CD4-positive, CD25-positive, alpha-beta regulatory T cell (primary cell): Measurements from ENCODE around the gene NFIC. TPM values are rescaled to one million over a fixed set of nuclear protein-coding genes. Genes with fewer than 3 reads are reported as not detected.
"Not testable (repeated sequence)": the region's sequence is repeated elsewhere in the genome, so short reads cannot be mapped to it uniquely, and the experiment has no call there.

Source experiments
- ATAC-seq, 2 donors: fragments of 150-1000 bp; cut with Tn5 transposase; one replicate each; pipeline ENCODE4 v1.10.0; 2021; ENCODE audit warnings: low read depth in 2 of 2, moderate number of reproducible peaks in 2 of 2, moderate library complexity in 1 of 2
- DNase-seq, 3 donors: peaks; one replicate each; pipeline versions ENCODE4 v3.0.0 to v3.0.0-alpha.2; 2012 to 2022; ENCODE audit warnings: mixed read lengths in 1 of 3
- H3K27ac ChIP-seq: one replicate; pipeline ENCODE4 v1.7.0; 2013; ENCODE audit warnings: mild to moderate bottlenecking, low read length; ENCODE audit not compliant: insufficient read depth, poor library complexity, severe bottlenecking
- H3K27me3 ChIP-seq: one replicate; pipeline ENCODE4 v1.7.0; 2013; ENCODE audit warnings: low read length; ENCODE audit not compliant: control insufficient read depth, insufficient read depth
- H3K36me3 ChIP-seq: one replicate; pipeline ENCODE4 v1.7.0; 2013; ENCODE audit warnings: mild to moderate bottlenecking, low read length, moderate library complexity; ENCODE audit not compliant: control insufficient read depth, insufficient read depth
- H3K4me1 ChIP-seq: 2 replicates; pipeline ENCODE4 v1.7.0; 2013; ENCODE audit warnings: mild to moderate bottlenecking, low read length; ENCODE audit not compliant: insufficient read depth, control insufficient read depth, poor library complexity, severe bottlenecking
- H3K4me3 ChIP-seq: one replicate; pipeline ENCODE4 v1.7.0; 2013; ENCODE audit warnings: low read depth, mild to moderate bottlenecking, low read length, moderate library complexity
- H3K9me3 ChIP-seq, 2 experiments: 1 replicate in 1 of 2; 2 replicates in 1 of 2; pipeline ENCODE4 v1.7.0; 2013; ENCODE audit warnings: low read length in 2 of 2, mild to moderate bottlenecking in 1 of 2, moderate library complexity in 1 of 2; ENCODE audit not compliant: control insufficient read depth in 2 of 2
- H3K27ac Mint-ChIP-seq, 3 donors: one replicate each; pipeline ENCODE4 v1.8.0; 2020 to 2022; ENCODE audit warnings: mild to moderate bottlenecking in 3 of 3, mixed read lengths in 3 of 3, moderate library complexity in 2 of 3
- H3K27me3 Mint-ChIP-seq: one replicate; pipeline ENCODE4 v1.8.0; 2022; ENCODE audit warnings: mild to moderate bottlenecking, mixed read lengths
- H3K36me3 Mint-ChIP-seq: one replicate; pipeline ENCODE4 v1.8.0; 2020; ENCODE audit warnings: mixed read lengths
- H3K4me1 Mint-ChIP-seq, 4 donors: one replicate each; pipeline ENCODE4 v1.8.0; 2020 to 2022; ENCODE audit warnings: mixed read lengths in 4 of 4, mild to moderate bottlenecking in 1 of 4
- H3K4me3 Mint-ChIP-seq, 4 donors: one replicate each; pipeline ENCODE4 v1.8.0; 2020 to 2022; ENCODE audit warnings: mild to moderate bottlenecking in 4 of 4, mixed read lengths in 4 of 4, moderate library complexity in 3 of 4
- H3K9me3 Mint-ChIP-seq, 7 donors: one replicate each; pipeline ENCODE4 v1.8.0; 2020 to 2022; ENCODE audit warnings: mixed read lengths in 7 of 7, mild to moderate bottlenecking in 3 of 7, moderate library complexity in 2 of 7
- polyA plus RNA-seq, 4 donors: library from polyadenylated mRNA; unstranded; fragments of 300-500 nt; fragmentation: Illumina TruSeq; gene quantifications; one replicate each; pipeline ENCODE4 v1.2.3, GENCODE V29; 2021
- total RNA-seq: library from RNA; stranded (reverse); gene quantifications from one replicate; pipeline ENCODE4 v1.2.3, GENCODE V29; 2022

NFIC gene
- total and polyA plus RNA-seq, 5 donors from 2014 or later = 3.7 to 17.8 (median 4.2) TPM

- no peaks in the 10 kb centered on the region for H3K36me3 Mint-ChIP-seq
- Histone ChIP-seq H3K4me1 (no peaks in the 10 kb centered on the region), H3K4me3 (no peak overlapping the region), H3K27ac (no peak overlapping the region), H3K36me3 (no peaks in the 10 kb centered on the region), H3K27me3 (no peaks in the 10 kb centered on the region), H3K9me3 (no peaks in the 10 kb centered on the region)
- H3K4me1 Mint-ChIP-seq = peaks cover 0 to 16% (median 3%) of the 10 kb centered on the region in 4 donors
- H3K27ac Mint-ChIP-seq = no peak overlapping the region
- H3K9me3 Mint-ChIP-seq = no peaks in the 10 kb centered on the region
- DNase-seq (no peak), ATAC-seq (no peak)
- no peak overlapping the region for H3K4me3 Mint-ChIP-seq
- peaks cover 5% of the 10 kb centered on the region for H3K27me3 Mint-ChIP-seq
These were observed 9.1 kb downstream of the NFIC start for GRCh38 chr19:3375221-3376090.

GRCh38 chr19:3376091-3376455 is 9.7 kb downstream of the NFIC start:
- H3K4me3 ChIP-seq, H3K36me3 Mint-ChIP-seq: not testable (repeated sequence)

GRCh38 chr19:3378352-3379150 is 12.2 kb downstream of the NFIC start:
- no peak overlapping the region for H3K4me3 Mint-ChIP-seq
- H3K4me1 ChIP-seq = no peaks in the 10 kb centered on the region
- H3K36me3 ChIP-seq = peaks cover 4% of the 10 kb centered on the region
- H3K27me3 ChIP-seq = no peaks in the 10 kb centered on the region
- ATAC-seq (no peak), DNase-seq (no peak)
- no peak overlapping the region for H3K27ac ChIP-seq
- no peaks in the 10 kb centered on the region for H3K9me3 ChIP-seq
- no peak overlapping the region for H3K4me3 ChIP-seq
- H3K27ac Mint-ChIP-seq = no peak overlapping the region
- no peaks in the 10 kb centered on the region for H3K9me3 Mint-ChIP-seq
- H3K4me1 Mint-ChIP-seq = peaks cover 0 to 14% (median 4%) of the 10 kb centered on the region in 4 donors
- peaks cover 8% of the 10 kb centered on the region for H3K36me3 Mint-ChIP-seq
- no peaks in the 10 kb centered on the region for H3K27me3 Mint-ChIP-seq

More at GRCh38 chr19:3376091-3376455, 9.7 kb downstream of the NFIC start:
- H3K36me3 ChIP-seq, H3K27ac Mint-ChIP-seq, H3K4me1 ChIP-seq, H3K9me3 ChIP-seq, H3K4me1 Mint-ChIP-seq, H3K27me3 Mint-ChIP-seq, H3K9me3 Mint-ChIP-seq, H3K27me3 ChIP-seq, ATAC-seq, H3K27ac ChIP-seq, DNase-seq, H3K4me3 Mint-ChIP-seq: not testable (repeated sequence)

- Mint-ChIP-seq H3K9me3 (no peaks in the 10 kb centered on the region), H3K4me1 (peaks cover 0 to 12% (median 4%) of the 10 kb centered on the region in 4 donors), H3K4me3 (no peak overlapping the region), H3K27ac (no peak overlapping the region), H3K27me3 (no peaks in the 10 kb centered on the region), H3K36me3 (peaks cover 8% of the 10 kb centered on the region)
- no peaks in the 10 kb centered on the region for H3K27me3 ChIP-seq
- DNase-seq (no peak), ATAC-seq (no peak)
- H3K4me3 ChIP-seq = no peak overlapping the region
- peaks cover 4% of the 10 kb centered on the region for H3K36me3 ChIP-seq
- no peaks in the 10 kb centered on the region for H3K9me3 ChIP-seq
- H3K4me1 ChIP-seq = peaks cover 4% of the 10 kb centered on the region
- no peak overlapping the region for H3K27ac ChIP-seq
These were observed 14.4 kb downstream of the NFIC start for GRCh38 chr19:3380829-3381228.

- no peak overlapping the region for H3K4me3 Mint-ChIP-seq
- no peak for ATAC-seq
- no peak for DNase-seq
- Histone ChIP-seq H3K4me3 (no peak overlapping the region), H3K27ac (no peak overlapping the region), H3K9me3 (no peaks in the 10 kb centered on the region), H3K27me3 (no peaks in the 10 kb centered on the region), H3K4me1 (peaks cover 4% of the 10 kb centered on the region), H3K36me3 (peaks cover 4% of the 10 kb centered on the region)
- no peaks in the 10 kb centered on the region for H3K27me3 Mint-ChIP-seq
- no peaks in the 10 kb centered on the region for H3K9me3 Mint-ChIP-seq
- peaks cover 0 to 14% (median 4%) of the 10 kb centered on the region in 4 donors for H3K4me1 Mint-ChIP-seq
- H3K36me3 Mint-ChIP-seq = peaks cover 8% of the 10 kb centered on the region
- peak overlapping the region in 1 of 3 donors; percentile 16 for H3K27ac Mint-ChIP-seq
These were observed 15.5 kb downstream of the NFIC start for GRCh38 chr19:3381701-3382372.

- H3K4me3 Mint-ChIP-seq = peak overlapping the region in 1 of 4 donors; percentile 69
- H3K27ac Mint-ChIP-seq = peak overlapping the region in 2 of 3 donors; percentile 16 to 17
- Histone ChIP-seq H3K4me3 (no peak overlapping the region), H3K9me3 (no peaks in the 10 kb centered on the region), H3K36me3 (peaks cover 4% of the 10 kb centered on the region), H3K27me3 (no peaks in the 10 kb centered on the region), H3K27ac (no peak overlapping the region), H3K4me1 (peaks cover 4% of the 10 kb centered on the region)
- ATAC-seq (no peak), DNase-seq (no peak)
- H3K9me3 Mint-ChIP-seq = no peaks in the 10 kb centered on the region
- peaks cover 8% of the 10 kb centered on the region for H3K36me3 Mint-ChIP-seq
- peaks cover 0 to 14% (median 4%) of the 10 kb centered on the region in 4 donors for H3K4me1 Mint-ChIP-seq
- H3K27me3 Mint-ChIP-seq = no peaks in the 10 kb centered on the region
These were observed 16.2 kb downstream of the NFIC start for GRCh38 chr19:3382460-3383100.

- Histone ChIP-seq H3K36me3 (peaks cover 4% of the 10 kb centered on the region), H3K9me3 (no peaks in the 10 kb centered on the region), H3K4me3 (no peak overlapping the region), H3K27me3 (no peaks in the 10 kb centered on the region), H3K27ac (no peak overlapping the region), H3K4me1 (peaks cover 4% of the 10 kb centered on the region)
- Mint-ChIP-seq H3K36me3 (peaks cover 8% of the 10 kb centered on the region), H3K4me1 (peaks cover 0 to 15% (median 4%) of the 10 kb centered on the region in 4 donors), H3K4me3 (no peak overlapping the region), H3K27ac (peak overlapping the region in 2 of 3 donors; percentile 16 to 55), H3K27me3 (no peaks in the 10 kb centered on the region), H3K9me3 (no peaks in the 10 kb centered on the region)
- DNase-seq = no peak
- no peak for ATAC-seq
These were observed 16.8 kb downstream of the NFIC start for GRCh38 chr19:3383121-3383722.
